K562 (cell line): ENCODE measurements around the gene AP3B1.

Experiments
- BHLHE40 ChIP-seq: IDR thresholded peaks from 2 replicates; pipeline ENCODE4 v1.6.1; 2011; ENCODE audit warnings: low read length, improper control_type of control experiment
- BRD4 ChIP-seq: fragments of 200-600 bp; sonication (generic); IDR thresholded peaks from 2 replicates; pipeline ENCODE4 v1.6.1; 2017; ENCODE audit warnings: inconsistent platforms
- CCAR2 ChIP-seq: fragments of 200-400 bp; formaldehyde crosslinking; IDR thresholded peaks from 2 replicates; pipeline ENCODE4 v1.6.1; 2017; ENCODE audit warnings: mild to moderate bottlenecking, low read depth, low read length
- EZH2 ChIP-seq: IDR thresholded peaks from 2 replicates; pipeline ENCODE4 v1.6.1; 2012; ENCODE audit warnings: low read depth, mild to moderate bottlenecking, inconsistent platforms, low read length, borderline replicate concordance
- FOXK1 ChIP-seq: sonication (generic); formaldehyde crosslinking; IDR thresholded peaks from 2 replicates; pipeline ENCODE4 v1.8.0; 2022; ENCODE audit warnings: missing genetic modification reagents, mild to moderate bottlenecking, borderline replicate concordance
- POLR2A ChIP-seq: fragments of 450-650 bp; conservative IDR thresholded peaks from 2 replicates; pipeline ENCODE4 v1.6.1; 2016
- SMC3 ChIP-seq: conservative IDR thresholded peaks from 2 replicates; pipeline ENCODE4 v1.6.1; 2011; ENCODE audit warnings: low read depth, low read length, improper control_type of control experiment; ENCODE audit not compliant: insufficient read depth
- TF ChIP-seq, protein P1 (sequence below), 3 experiments: IDR thresholded peaks in 2 of 3; conservative IDR thresholded peaks in 1 of 3; 2 replicates each; pipeline ENCODE4 v1.5.1; 2011 to 2012; ENCODE audit warnings: low read length in 3 of 3, mild to moderate bottlenecking in 3 of 3, control low read depth in 2 of 3, improper control_type of control experiment in 1 of 3, inconsistent platforms in 1 of 3, low read depth in 1 of 3, mixed read lengths in 1 of 3, moderate library complexity in 1 of 3; ENCODE audit not compliant: insufficient read depth in 2 of 3
- TF ChIP-seq, protein P2 (sequence below): IDR thresholded peaks from 3 replicates; pipeline ENCODE4 v1.6.1; 2011; ENCODE audit warnings: borderline replicate concordance, mild to moderate bottlenecking, moderate library complexity; ENCODE audit not compliant: insufficient read length; ENCODE audit errors: extremely low read depth
- TF ChIP-seq, protein P3 (sequence below), 2 experiments: fragments of 450-650 bp; formaldehyde crosslinking in 1 of 2; IDR thresholded peaks; 2 replicates each; pipeline versions ENCODE4 v1.4.0 to v1.6.1; 2014 to 2020; ENCODE audit warnings: mild to moderate bottlenecking in 2 of 2, borderline replicate concordance in 1 of 2, low read depth in 1 of 2
- TF ChIP-seq, protein P4 (sequence below): sonication (generic); formaldehyde crosslinking; IDR thresholded peaks from 2 replicates; pipeline ENCODE4 v1.8.0; 2022; ENCODE audit warnings: missing genetic modification reagents, mild to moderate bottlenecking, borderline replicate concordance

DNA sequence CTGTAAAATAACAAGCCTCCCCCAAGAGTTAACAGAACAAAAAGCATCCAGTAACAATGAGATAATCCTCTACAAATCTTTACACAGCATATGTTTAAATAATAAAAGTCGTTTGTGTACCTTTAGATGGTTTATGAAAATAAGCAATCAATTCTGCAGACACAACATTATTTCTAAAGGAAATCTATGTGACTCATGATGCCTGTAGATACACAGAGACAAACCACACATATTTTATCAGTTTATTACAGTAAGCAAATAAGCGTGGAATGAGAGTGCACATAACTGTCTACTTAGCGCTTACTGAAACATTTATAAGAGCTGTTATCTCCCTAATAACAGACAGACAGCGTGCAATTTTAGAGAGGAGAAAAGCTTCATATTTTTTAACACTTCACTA lies 243.6 kb downstream of the AP3B1 start:
- TF ChIP-seq POLR2A (no peak), BHLHE40 (no peak), EZH2 (no peak), BRD4 (no peak), SMC3 (no peak), CCAR2 (no peak), FOXK1 (CRISPR knock-in tag) (no peak)
- TF ChIP-seq, protein P1, sequence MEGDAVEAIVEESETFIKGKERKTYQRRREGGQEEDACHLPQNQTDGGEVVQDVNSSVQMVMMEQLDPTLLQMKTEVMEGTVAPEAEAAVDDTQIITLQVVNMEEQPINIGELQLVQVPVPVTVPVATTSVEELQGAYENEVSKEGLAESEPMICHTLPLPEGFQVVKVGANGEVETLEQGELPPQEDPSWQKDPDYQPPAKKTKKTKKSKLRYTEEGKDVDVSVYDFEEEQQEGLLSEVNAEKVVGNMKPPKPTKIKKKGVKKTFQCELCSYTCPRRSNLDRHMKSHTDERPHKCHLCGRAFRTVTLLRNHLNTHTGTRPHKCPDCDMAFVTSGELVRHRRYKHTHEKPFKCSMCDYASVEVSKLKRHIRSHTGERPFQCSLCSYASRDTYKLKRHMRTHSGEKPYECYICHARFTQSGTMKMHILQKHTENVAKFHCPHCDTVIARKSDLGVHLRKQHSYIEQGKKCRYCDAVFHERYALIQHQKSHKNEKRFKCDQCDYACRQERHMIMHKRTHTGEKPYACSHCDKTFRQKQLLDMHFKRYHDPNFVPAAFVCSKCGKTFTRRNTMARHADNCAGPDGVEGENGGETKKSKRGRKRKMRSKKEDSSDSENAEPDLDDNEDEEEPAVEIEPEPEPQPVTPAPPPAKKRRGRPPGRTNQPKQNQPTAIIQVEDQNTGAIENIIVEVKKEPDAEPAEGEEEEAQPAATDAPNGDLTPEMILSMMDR (IDR thresholded peaks at IDR 0.05 in 2 of 3, conservative IDR thresholded peaks at IDR 0.05 in 1 of 3; ENCODE audit: insufficient read depth in 2 of 3, low read depth in 1 of 3, low read length in 3 of 3), result no peak
- TF ChIP-seq, protein P2, sequence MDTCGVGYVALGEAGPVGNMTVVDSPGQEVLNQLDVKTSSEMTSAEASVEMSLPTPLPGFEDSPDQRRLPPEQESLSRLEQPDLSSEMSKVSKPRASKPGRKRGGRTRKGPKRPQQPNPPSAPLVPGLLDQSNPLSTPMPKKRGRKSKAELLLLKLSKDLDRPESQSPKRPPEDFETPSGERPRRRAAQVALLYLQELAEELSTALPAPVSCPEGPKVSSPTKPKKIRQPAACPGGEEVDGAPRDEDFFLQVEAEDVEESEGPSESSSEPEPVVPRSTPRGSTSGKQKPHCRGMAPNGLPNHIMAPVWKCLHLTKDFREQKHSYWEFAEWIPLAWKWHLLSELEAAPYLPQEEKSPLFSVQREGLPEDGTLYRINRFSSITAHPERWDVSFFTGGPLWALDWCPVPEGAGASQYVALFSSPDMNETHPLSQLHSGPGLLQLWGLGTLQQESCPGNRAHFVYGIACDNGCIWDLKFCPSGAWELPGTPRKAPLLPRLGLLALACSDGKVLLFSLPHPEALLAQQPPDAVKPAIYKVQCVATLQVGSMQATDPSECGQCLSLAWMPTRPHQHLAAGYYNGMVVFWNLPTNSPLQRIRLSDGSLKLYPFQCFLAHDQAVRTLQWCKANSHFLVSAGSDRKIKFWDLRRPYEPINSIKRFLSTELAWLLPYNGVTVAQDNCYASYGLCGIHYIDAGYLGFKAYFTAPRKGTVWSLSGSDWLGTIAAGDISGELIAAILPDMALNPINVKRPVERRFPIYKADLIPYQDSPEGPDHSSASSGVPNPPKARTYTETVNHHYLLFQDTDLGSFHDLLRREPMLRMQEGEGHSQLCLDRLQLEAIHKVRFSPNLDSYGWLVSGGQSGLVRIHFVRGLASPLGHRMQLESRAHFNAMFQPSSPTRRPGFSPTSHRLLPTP, result no peak
- TF ChIP-seq, protein P3, sequence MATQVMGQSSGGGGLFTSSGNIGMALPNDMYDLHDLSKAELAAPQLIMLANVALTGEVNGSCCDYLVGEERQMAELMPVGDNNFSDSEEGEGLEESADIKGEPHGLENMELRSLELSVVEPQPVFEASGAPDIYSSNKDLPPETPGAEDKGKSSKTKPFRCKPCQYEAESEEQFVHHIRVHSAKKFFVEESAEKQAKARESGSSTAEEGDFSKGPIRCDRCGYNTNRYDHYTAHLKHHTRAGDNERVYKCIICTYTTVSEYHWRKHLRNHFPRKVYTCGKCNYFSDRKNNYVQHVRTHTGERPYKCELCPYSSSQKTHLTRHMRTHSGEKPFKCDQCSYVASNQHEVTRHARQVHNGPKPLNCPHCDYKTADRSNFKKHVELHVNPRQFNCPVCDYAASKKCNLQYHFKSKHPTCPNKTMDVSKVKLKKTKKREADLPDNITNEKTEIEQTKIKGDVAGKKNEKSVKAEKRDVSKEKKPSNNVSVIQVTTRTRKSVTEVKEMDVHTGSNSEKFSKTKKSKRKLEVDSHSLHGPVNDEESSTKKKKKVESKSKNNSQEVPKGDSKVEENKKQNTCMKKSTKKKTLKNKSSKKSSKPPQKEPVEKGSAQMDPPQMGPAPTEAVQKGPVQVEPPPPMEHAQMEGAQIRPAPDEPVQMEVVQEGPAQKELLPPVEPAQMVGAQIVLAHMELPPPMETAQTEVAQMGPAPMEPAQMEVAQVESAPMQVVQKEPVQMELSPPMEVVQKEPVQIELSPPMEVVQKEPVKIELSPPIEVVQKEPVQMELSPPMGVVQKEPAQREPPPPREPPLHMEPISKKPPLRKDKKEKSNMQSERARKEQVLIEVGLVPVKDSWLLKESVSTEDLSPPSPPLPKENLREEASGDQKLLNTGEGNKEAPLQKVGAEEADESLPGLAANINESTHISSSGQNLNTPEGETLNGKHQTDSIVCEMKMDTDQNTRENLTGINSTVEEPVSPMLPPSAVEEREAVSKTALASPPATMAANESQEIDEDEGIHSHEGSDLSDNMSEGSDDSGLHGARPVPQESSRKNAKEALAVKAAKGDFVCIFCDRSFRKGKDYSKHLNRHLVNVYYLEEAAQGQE (IDR thresholded peaks at IDR 0.05; ENCODE audit: borderline replicate concordance), result no peak
- TF ChIP-seq, protein P3 (CRISPR knock-in tag; IDR thresholded peaks at IDR 0.05; ENCODE audit: low read depth), result no peak
- TF ChIP-seq, protein P4, sequence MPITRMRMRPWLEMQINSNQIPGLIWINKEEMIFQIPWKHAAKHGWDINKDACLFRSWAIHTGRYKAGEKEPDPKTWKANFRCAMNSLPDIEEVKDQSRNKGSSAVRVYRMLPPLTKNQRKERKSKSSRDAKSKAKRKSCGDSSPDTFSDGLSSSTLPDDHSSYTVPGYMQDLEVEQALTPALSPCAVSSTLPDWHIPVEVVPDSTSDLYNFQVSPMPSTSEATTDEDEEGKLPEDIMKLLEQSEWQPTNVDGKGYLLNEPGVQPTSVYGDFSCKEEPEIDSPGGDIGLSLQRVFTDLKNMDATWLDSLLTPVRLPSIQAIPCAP (CRISPR knock-in tag), result no peak
